GM12878 (cell line): ENCODE results near the gene RPS6KA5.

Source experiments
- CREB1 ChIP-seq: IDR thresholded peaks from 2 replicates; pipeline ENCODE4 v1.6.1; 2012; ENCODE audit warnings: low read depth, mild to moderate bottlenecking, inconsistent platforms
- JUND ChIP-seq: IDR thresholded peaks from 2 replicates; pipeline ENCODE4 v1.6.1; 2012; ENCODE audit warnings: low read depth, mild to moderate bottlenecking, low read length, improper control_type of control experiment, moderate library complexity
- MTA2 ChIP-seq: fragments of 450-650 bp; IDR thresholded peaks from 2 replicates; pipeline ENCODE4 v1.6.1; 2016; ENCODE audit warnings: low read depth, mild to moderate bottlenecking, moderate library complexity
- SIN3A ChIP-seq: IDR thresholded peaks from 2 replicates; pipeline ENCODE4 v1.6.1; 2012; ENCODE audit warnings: low read depth, low read length, improper control_type of control experiment
- STAT1 ChIP-seq: fragments of 450-650 bp; conservative IDR thresholded peaks from 2 replicates; pipeline ENCODE4 v1.6.1; 2014; ENCODE audit warnings: antibody characterized with exemption, mild to moderate bottlenecking
- ZNF274 ChIP-seq: IDR thresholded peaks from one replicate; pipeline ENCODE4 v1.8.0; 2011; ENCODE audit not compliant: insufficient read length, insufficient read depth
- TF ChIP-seq, protein P1 (sequence below), 3 experiments: IDR thresholded peaks in 2 of 3; conservative IDR thresholded peaks in 1 of 3; 2 replicates each; pipeline ENCODE4 v1.5.1; 2011; ENCODE audit warnings: low read depth in 3 of 3, low read length in 3 of 3, mild to moderate bottlenecking in 3 of 3, control low read depth in 2 of 3, moderate library complexity in 2 of 3, inconsistent platforms in 1 of 3, mixed read lengths in 1 of 3; ENCODE audit not compliant: control insufficient read depth in 2 of 3, insufficient read depth in 1 of 3; ENCODE audit errors: extremely low read depth in 1 of 3
- TF ChIP-seq, protein P2 (sequence below): fragments of 450-650 bp; IDR thresholded peaks from 2 replicates; pipeline ENCODE4 v1.6.1; 2017; ENCODE audit warnings: mild to moderate bottlenecking
- TF ChIP-seq, protein P3 (sequence below): IDR thresholded peaks from 2 replicates; pipeline ENCODE4 v1.6.1; 2012; ENCODE audit warnings: low read depth, low read length, improper control_type of control experiment
- TF ChIP-seq, protein P4 (sequence below): fragments of 450-650 bp; IDR thresholded peaks from 2 replicates; pipeline ENCODE4 v1.6.1; 2014; ENCODE audit warnings: mild to moderate bottlenecking
- TF ChIP-seq, protein P5 (sequence below): fragments of 450-650 bp; IDR thresholded peaks from 2 replicates; pipeline ENCODE4 v1.6.1; 2016; ENCODE audit warnings: mild to moderate bottlenecking, moderate library complexity, borderline replicate concordance

DNA sequence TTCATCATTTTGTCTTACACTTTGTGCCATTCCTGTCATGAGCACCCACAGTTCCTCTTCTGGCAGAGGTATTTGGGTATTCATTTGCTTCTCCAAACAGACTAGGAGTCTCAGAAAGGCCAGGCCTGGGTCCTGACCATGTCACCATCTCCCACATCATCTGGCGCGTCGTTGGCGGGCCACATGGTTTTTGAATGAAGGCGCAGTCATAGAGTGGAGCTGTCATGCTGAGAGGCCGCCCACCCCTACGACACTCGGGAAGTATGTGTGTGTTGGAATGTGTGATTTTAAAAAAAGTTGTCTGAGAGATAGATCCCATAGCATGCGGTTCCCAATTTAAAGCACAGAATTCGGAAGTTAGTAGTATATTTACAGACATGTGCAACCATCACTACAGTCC is 228.6 kb downstream of the RPS6KA5 start:
- TF ChIP-seq MTA2 (no peak), STAT1 (no peak), JUND (no peak), ZNF274 (no peak), SIN3A (no peak), CREB1 (no peak)
- TF ChIP-seq, protein P1, sequence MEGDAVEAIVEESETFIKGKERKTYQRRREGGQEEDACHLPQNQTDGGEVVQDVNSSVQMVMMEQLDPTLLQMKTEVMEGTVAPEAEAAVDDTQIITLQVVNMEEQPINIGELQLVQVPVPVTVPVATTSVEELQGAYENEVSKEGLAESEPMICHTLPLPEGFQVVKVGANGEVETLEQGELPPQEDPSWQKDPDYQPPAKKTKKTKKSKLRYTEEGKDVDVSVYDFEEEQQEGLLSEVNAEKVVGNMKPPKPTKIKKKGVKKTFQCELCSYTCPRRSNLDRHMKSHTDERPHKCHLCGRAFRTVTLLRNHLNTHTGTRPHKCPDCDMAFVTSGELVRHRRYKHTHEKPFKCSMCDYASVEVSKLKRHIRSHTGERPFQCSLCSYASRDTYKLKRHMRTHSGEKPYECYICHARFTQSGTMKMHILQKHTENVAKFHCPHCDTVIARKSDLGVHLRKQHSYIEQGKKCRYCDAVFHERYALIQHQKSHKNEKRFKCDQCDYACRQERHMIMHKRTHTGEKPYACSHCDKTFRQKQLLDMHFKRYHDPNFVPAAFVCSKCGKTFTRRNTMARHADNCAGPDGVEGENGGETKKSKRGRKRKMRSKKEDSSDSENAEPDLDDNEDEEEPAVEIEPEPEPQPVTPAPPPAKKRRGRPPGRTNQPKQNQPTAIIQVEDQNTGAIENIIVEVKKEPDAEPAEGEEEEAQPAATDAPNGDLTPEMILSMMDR (IDR thresholded peaks at IDR 0.05 in 2 of 3, conservative IDR thresholded peaks at IDR 0.05 in 1 of 3; ENCODE audit: control insufficient read depth in 2 of 3, extremely low read depth in 1 of 3, insufficient read depth in 1 of 3, low read depth in 3 of 3, low read length in 3 of 3) = no peak
- TF ChIP-seq, protein P2, sequence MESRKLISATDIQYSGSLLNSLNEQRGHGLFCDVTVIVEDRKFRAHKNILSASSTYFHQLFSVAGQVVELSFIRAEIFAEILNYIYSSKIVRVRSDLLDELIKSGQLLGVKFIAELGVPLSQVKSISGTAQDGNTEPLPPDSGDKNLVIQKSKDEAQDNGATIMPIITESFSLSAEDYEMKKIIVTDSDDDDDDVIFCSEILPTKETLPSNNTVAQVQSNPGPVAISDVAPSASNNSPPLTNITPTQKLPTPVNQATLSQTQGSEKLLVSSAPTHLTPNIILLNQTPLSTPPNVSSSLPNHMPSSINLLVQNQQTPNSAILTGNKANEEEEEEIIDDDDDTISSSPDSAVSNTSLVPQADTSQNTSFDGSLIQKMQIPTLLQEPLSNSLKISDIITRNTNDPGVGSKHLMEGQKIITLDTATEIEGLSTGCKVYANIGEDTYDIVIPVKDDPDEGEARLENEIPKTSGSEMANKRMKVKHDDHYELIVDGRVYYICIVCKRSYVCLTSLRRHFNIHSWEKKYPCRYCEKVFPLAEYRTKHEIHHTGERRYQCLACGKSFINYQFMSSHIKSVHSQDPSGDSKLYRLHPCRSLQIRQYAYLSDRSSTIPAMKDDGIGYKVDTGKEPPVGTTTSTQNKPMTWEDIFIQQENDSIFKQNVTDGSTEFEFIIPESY = no peak
- TF ChIP-seq, protein P3, sequence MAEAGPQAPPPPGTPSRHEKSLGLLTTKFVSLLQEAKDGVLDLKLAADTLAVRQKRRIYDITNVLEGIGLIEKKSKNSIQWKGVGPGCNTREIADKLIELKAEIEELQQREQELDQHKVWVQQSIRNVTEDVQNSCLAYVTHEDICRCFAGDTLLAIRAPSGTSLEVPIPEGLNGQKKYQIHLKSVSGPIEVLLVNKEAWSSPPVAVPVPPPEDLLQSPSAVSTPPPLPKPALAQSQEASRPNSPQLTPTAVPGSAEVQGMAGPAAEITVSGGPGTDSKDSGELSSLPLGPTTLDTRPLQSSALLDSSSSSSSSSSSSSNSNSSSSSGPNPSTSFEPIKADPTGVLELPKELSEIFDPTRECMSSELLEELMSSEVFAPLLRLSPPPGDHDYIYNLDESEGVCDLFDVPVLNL = no peak
- TF ChIP-seq, protein P4, sequence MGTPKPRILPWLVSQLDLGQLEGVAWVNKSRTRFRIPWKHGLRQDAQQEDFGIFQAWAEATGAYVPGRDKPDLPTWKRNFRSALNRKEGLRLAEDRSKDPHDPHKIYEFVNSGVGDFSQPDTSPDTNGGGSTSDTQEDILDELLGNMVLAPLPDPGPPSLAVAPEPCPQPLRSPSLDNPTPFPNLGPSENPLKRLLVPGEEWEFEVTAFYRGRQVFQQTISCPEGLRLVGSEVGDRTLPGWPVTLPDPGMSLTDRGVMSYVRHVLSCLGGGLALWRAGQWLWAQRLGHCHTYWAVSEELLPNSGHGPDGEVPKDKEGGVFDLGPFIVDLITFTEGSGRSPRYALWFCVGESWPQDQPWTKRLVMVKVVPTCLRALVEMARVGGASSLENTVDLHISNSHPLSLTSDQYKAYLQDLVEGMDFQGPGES = no peak
- TF ChIP-seq, protein P5, sequence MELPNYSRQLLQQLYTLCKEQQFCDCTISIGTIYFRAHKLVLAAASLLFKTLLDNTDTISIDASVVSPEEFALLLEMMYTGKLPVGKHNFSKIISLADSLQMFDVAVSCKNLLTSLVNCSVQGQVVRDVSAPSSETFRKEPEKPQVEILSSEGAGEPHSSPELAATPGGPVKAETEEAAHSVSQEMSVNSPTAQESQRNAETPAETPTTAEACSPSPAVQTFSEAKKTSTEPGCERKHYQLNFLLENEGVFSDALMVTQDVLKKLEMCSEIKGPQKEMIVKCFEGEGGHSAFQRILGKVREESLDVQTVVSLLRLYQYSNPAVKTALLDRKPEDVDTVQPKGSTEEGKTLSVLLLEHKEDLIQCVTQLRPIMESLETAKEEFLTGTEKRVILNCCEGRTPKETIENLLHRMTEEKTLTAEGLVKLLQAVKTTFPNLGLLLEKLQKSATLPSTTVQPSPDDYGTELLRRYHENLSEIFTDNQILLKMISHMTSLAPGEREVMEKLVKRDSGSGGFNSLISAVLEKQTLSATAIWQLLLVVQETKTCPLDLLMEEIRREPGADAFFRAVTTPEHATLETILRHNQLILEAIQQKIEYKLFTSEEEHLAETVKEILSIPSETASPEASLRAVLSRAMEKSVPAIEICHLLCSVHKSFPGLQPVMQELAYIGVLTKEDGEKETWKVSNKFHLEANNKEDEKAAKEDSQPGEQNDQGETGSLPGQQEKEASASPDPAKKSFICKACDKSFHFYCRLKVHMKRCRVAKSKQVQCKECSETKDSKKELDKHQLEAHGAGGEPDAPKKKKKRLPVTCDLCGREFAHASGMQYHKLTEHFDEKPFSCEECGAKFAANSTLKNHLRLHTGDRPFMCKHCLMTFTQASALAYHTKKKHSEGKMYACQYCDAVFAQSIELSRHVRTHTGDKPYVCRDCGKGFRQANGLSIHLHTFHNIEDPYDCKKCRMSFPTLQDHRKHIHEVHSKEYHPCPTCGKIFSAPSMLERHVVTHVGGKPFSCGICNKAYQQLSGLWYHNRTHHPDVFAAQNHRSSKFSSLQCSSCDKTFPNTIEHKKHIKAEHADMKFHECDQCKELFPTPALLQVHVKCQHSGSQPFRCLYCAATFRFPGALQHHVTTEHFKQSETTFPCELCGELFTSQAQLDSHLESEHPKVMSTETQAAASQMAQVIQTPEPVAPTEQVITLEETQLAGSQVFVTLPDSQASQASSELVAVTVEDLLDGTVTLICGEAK = no peak
